SJCRH30 (cell line): ENCODE results near the gene SLC17A2. TPM values are rescaled to one million over a fixed set of nuclear protein-coding genes. Genes with fewer than 3 reads are reported as not detected.

Experiments used
- DNase-seq, 2 experiments: peaks; one replicate each; pipeline ENCODE4 v3.0.0-alpha.2; 2015 to 2020
- H3K27ac ChIP-seq: fragments of 250-450 bp; sonication (Bioruptor Pico); 2 replicates; pipeline ENCODE4 v1.5.1; 2020; ENCODE audit warnings: mild to moderate bottlenecking, moderate library complexity
- H3K27me3 ChIP-seq: fragments of 250-450 bp; sonication (Bioruptor Pico); 2 replicates; pipeline ENCODE4 v1.5.1; 2020; ENCODE audit warnings: mild to moderate bottlenecking, moderate library complexity
- H3K36me3 ChIP-seq: fragments of 250-450 bp; sonication (Bioruptor Pico); 2 replicates; pipeline ENCODE4 v1.5.1; 2020; ENCODE audit warnings: mild to moderate bottlenecking, moderate library complexity
- H3K4me1 ChIP-seq: fragments of 250-450 bp; sonication (Bioruptor Pico); 2 replicates; pipeline ENCODE4 v1.5.1; 2020; ENCODE audit warnings: mild to moderate bottlenecking, moderate library complexity
- H3K4me3 ChIP-seq: fragments of 250-450 bp; sonication (Bioruptor Pico); 2 replicates; pipeline ENCODE4 v1.5.1; 2020; ENCODE audit warnings: mild to moderate bottlenecking, moderate library complexity
- H3K9me3 ChIP-seq: fragments of 250-450 bp; sonication (Bioruptor Pico); replicated peaks from 2 replicates; pipeline ENCODE4 v1.5.1; 2020; ENCODE audit warnings: mild to moderate bottlenecking, moderate library complexity
- total RNA-seq: library from RNA; depleted of rRNA; stranded (reverse); fragments of >200 nt; shearing (Covaris generic); gene quantifications from 2 replicates; pipeline ENCODE4 v1.2.3, GENCODE V29; 2014; rRNA removed

SLC17A2 gene, protein sequence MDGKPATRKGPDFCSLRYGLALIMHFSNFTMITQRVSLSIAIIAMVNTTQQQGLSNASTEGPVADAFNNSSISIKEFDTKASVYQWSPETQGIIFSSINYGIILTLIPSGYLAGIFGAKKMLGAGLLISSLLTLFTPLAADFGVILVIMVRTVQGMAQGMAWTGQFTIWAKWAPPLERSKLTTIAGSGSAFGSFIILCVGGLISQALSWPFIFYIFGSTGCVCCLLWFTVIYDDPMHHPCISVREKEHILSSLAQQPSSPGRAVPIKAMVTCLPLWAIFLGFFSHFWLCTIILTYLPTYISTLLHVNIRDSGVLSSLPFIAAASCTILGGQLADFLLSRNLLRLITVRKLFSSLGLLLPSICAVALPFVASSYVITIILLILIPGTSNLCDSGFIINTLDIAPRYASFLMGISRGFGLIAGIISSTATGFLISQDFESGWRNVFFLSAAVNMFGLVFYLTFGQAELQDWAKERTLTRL
- total RNA-seq: not detected in 2 replicates

DNA sequence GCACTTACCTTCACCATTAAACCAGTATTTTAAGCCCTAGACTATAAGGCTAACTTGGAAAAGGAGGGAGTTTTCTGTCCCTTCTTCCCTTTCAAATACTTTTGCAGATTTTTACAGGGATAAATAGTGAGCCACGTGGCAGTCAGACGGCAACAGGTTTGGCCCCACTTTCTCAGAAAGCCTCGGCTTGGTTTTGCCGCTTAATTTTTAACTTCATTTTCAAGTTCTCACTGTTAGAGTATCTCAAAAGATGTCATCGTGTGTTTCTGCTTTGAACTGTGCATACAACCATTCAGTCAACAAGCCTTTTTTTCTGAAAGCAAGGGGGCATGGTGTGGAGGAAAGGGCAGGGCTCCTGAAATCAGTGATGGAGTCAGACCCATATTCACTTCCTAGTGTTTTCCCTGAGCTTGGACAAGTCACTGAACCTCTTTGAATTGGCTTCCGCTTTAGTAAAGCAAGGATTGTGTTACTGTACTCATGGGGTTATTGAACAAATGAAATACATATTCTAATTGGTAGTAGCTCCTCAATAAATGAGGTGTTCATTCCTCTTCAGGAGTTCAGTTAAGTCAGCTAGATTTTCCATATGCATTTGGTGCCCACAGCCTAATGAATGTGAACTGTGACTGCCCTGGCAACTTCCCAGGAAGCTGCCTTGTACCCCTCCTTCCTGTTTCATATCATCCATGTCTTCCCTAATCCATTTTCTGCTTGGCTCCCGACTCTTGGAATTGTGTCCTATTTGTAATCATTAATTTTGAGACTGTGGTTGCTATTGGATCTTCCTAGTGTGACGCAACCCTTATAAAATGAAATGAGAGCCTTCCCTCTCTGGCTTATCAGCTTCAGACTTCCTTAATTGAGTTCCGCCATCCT, at the start of gene SLC17A2:
SLC17A2 (minus strand) TSS at position 160 of the 879 bp plus-strand sequence. CDS start 4,895 bp downstream, outside the sequence.
- no peaks in the 10 kb centered on the region for H3K27me3 ChIP-seq
- H3K36me3 ChIP-seq: no peaks in the 10 kb centered on the region
- H3K4me1 ChIP-seq: no peaks in the 10 kb centered on the region
- no peaks in the 10 kb centered on the region for H3K9me3 ChIP-seq
- no peak within 1 kb of the TSS for H3K4me3 ChIP-seq
- DNase-seq: no peak
- no peak within 1 kb of the TSS for H3K27ac ChIP-seq

DNA sequence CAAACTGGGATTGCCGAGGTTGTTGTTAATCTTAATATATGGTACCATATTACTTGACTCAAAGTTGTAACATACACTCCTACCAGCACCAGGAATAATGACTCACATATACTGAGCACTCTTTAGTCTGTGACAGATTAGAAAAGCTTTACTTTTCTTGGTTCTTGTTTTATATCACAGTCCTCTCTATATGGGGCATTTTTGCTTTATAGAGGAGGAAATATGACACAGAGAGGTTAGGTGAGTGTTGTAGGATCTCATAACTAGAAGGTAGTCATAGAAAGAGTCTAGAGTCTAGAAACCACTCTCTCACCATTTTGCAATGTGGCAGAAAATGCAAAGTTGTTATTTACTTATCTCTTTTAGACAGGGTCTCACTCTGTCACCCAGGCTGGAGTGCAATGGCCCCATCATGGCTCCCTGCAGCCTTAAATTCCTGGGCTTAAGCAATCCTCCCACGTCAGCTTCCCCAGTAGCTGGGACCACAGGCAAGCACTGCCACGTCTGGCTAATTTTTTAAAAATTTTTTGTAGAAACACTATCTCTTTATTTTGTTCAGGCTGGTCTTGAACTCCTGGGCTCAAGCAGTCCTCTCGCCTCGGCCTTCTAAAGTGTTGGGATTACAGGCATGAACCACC, 45.6 kb upstream of the SLC17A2 start:
- Histone ChIP-seq H3K36me3 (peaks cover 19% of the 10 kb centered on the region; the same call in 1 of the 2 replicates), H3K27me3 (no peaks in the 10 kb centered on the region), H3K9me3 (no peaks in the 10 kb centered on the region), H3K4me1 (no peaks in the 10 kb centered on the region), H3K4me3 (no peak overlapping the region), H3K27ac (no peak overlapping the region)
- DNase-seq: no peak

DNA sequence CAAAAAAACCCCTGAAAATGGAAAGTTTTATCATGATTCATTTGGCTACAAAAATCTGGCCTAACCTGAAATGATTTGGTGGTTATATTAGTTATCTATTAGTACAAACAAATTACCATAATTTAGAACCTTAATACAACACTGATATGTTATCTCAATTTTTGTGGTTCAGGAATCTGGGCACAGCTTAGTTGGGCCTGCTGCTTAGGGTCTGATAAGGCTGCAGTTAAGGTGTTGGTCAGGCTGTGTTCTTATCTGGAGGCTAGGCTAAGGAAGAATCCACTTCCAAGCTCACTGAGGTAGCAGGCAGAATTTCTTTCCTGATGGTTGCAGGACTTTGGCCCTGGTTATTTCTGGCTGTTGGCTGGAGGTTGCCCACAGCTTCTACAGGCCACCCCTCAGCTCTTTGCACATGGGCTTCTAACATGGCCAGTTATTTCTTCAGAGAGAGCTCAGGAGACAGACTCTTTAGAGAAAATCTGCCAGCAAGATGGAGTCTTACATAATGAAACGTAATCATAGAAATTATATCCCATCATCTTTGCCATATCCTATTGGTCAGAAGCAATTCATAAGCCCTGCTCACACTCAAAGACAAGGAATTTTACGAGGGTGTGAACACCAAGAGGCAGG, 43.5 kb upstream of the SLC17A2 start:
- H3K4me1 ChIP-seq: 0 out of 2 replicates have a peak, but pooled peaks cover 3% of the 10 kb centered on the region
- DNase-seq: no peak
- H3K36me3 ChIP-seq: peaks cover 28% of the 10 kb centered on the region
- no peaks in the 10 kb centered on the region for H3K9me3 ChIP-seq
- H3K4me3 ChIP-seq: no peak overlapping the region
- no peaks in the 10 kb centered on the region for H3K27me3 ChIP-seq
- no peak overlapping the region for H3K27ac ChIP-seq

DNA sequence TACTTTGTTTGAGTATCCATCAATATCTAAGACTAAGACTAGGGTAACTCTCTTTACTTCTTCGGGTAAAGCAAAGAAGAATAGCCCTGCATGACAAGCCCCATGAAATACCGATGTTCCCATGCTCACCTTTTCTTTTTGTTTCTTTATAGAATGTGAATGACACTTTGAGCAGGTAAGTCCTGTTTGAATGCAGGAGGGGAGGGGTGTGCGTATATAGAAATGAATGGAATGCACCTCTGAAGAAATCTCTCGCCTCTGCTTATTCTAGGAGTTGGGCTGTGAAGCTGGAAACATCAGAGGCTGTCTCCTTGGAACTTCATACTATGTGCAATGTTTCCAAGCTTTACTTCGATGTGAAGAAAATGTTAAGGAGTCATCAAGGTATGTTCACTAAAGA, 42.4 kb upstream of the SLC17A2 start:
- DNase-seq: no peak
- Histone ChIP-seq H3K9me3 (no peaks in the 10 kb centered on the region), H3K4me1 (0 out of 2 replicates have a peak, but pooled peaks cover 3% of the 10 kb centered on the region), H3K4me3 (no peak overlapping the region), H3K27me3 (no peaks in the 10 kb centered on the region), H3K36me3 (peaks cover 30% of the 10 kb centered on the region), H3K27ac (no peak overlapping the region)

DNA sequence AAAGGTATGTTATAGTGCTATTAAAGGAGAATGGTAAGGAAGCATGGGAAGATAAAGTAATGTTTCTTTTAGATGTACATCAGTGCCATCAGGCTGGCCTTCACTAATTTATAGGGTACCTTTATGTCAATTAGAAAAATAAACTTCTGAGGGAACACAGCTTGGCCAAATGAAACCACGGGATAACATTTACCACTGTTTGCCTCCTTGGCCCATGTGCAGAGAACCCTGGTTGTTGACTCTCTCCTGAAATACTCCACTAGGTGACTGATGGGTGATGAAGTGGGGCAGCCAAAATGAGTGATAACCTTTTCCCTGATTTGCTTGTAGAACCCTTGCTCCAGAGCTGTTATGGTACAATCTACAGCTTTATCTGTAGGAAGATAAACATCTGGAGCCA, 41.6 kb upstream of the SLC17A2 start:
- DNase-seq: no peak
- Histone ChIP-seq H3K9me3 (no peaks in the 10 kb centered on the region), H3K36me3 (peaks cover 30% of the 10 kb centered on the region), H3K4me1 (0 out of 2 replicates have a peak, but pooled peaks cover 3% of the 10 kb centered on the region), H3K27me3 (no peaks in the 10 kb centered on the region), H3K27ac (no peak overlapping the region), H3K4me3 (no peak overlapping the region)

DNA sequence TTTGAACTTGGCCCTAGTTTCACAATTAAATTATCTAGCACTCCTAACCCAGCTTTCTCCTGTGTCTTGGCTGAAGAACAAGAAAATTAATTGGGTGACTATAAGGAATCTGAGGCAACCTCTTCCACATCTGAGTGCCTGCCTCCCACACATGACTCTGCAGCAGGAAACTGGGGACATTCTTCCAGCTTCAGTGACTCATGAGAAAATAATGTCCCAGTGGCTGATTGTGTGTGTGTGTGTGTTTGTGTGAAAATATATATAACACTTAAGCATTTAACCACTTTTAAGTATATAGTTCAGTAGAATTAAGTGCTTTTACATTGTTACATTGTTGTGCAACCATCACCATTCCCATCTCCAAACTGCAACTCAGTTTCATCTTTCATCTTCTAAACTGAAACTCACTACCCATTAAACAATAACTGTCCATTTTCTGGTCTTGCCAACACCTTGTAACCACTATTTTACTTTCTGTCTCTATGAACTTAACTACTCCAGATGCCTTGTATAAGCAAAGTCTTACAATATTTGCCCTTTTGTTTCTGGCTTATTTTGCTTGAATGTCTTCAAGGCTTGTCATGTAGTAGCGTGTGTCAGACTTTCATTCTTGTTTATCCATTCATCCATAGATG, 40.8 kb upstream of the SLC17A2 start:
- Histone ChIP-seq H3K27ac (no peak overlapping the region), H3K4me3 (no peak overlapping the region), H3K4me1 (0 out of 2 replicates have a peak, but pooled peaks cover 3% of the 10 kb centered on the region), H3K36me3 (peaks cover 30% of the 10 kb centered on the region), H3K9me3 (no peaks in the 10 kb centered on the region), H3K27me3 (no peaks in the 10 kb centered on the region)
- DNase-seq: no peak

DNA sequence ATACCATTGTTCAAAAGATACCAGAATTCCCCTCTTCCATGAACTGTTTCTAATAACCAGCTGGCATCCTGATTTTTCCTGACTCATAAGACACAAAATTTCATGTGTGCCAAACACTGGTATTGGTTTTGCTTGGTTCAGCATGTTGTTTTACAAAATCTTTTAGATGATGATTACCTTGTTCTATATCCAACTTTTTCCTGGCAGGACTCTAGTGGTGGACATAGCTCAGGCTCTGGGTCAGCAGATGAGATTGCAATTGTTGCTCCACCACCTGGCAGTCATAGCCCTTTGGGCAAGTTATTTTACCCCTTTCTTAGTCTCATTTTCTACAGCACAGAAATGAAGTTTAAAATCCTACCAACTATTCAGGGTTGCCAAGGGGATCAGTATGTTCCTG, 38.3 kb upstream of the SLC17A2 start:
- H3K4me3 ChIP-seq: no peak overlapping the region
- no peak for DNase-seq
- H3K4me1 ChIP-seq: 0 out of 2 replicates have a peak, but pooled peaks cover 3% of the 10 kb centered on the region
- no peaks in the 10 kb centered on the region for H3K9me3 ChIP-seq
- H3K27me3 ChIP-seq: no peaks in the 10 kb centered on the region
- H3K36me3 ChIP-seq: peaks cover 27% of the 10 kb centered on the region
- no peak overlapping the region for H3K27ac ChIP-seq

DNA sequence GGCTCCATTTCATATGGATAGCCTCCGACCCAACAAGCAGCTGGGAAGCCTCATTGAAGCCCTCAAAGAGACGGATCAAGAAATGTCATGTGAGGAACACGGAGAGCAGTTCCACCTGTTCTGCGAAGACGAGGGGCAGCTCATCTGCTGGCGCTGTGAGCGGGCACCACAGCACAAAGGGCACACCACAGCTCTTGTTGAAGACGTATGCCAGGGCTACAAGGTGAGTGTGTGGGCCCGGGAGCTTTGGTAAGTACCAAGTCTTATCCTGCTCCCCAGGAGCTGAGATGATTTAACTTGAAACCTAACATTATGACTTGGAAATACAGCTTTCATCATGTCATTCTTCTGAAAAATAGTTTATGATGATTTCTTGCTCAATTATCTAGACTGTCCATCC, 36.2 kb upstream of the SLC17A2 start:
- no peak for DNase-seq
- 0 out of 2 replicates have a peak, but pooled peaks cover 6% of the 10 kb centered on the region for H3K4me1 ChIP-seq

DNA sequence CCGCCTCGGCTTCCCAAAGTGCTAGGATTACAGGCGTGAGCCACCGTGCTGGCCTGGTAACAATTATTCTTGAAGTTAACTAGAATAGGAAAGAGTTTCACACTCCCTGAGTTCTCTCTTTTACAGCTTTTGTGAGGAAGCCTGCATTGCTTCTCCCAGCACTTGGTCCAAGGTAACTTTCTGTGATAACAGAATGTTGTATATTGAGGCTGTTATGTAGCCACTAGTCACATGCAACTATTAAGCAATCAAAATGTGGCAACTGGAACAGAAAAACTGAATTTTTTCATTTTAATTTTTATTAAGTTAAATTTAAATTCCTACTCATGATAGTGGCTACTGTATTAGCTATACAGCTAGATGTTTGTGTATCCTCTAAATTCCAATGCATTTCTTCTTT, 34.6 kb upstream of the SLC17A2 start:
- H3K36me3 ChIP-seq: peaks cover 9% of the 10 kb centered on the region
- H3K9me3 ChIP-seq: no peaks in the 10 kb centered on the region
- H3K27me3 ChIP-seq: no peaks in the 10 kb centered on the region
- peaks cover 11% of the 10 kb centered on the region for H3K4me1 ChIP-seq
- H3K27ac ChIP-seq: no peak overlapping the region
- DNase-seq: no peak
- no peak overlapping the region for H3K4me3 ChIP-seq

More for the DNA sequence above, 36.2 kb upstream of the SLC17A2 start:
- Histone ChIP-seq H3K27ac (no peak overlapping the region), H3K36me3 (peaks cover 11% of the 10 kb centered on the region), H3K27me3 (no peaks in the 10 kb centered on the region), H3K9me3 (no peaks in the 10 kb centered on the region), H3K4me3 (no peak overlapping the region)

DNA sequence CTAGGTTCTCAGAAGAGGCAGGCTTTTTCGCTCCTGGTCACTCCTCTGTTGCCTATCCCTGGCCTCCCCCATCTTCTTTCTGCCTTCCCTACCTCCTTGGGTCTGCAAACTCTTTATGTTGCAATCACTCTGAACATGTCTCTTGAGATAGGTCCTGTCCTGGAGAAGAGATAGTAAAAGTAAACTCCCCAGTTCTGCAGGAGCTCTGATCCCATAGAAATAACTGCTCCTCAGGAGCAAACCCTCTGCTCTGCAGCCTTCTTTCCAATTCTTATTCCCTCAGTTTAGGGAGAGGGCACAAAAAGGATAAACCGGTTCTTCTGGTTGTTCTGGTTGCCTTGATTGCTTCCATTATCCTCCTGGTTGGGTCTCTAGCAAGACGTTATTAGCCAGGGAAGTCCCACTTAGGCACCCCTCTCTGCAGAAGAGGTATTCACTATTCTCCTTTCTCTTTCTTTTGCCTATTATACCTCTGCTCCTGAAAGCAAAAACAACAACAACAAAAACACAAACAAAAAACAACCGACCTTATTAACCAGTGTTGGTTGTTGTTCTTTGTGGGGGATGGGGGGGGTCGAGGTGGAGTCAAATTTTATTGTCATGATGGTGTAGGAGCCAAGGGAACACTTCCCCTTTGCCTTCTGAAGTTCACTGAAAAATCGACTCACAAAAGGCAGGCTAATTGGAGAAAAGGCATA, 33.1 kb upstream of the SLC17A2 start:
- no peaks in the 10 kb centered on the region for H3K27me3 ChIP-seq
- no peak for DNase-seq
- no peaks in the 10 kb centered on the region for H3K36me3 ChIP-seq
- peaks cover 20% of the 10 kb centered on the region for H3K4me1 ChIP-seq
- no peak overlapping the region for H3K27ac ChIP-seq
- peak overlapping the region; percentile 57 for H3K4me3 ChIP-seq
- 0 out of 2 replicates have a peak, but pooled peaks cover 2% of the 10 kb centered on the region for H3K9me3 ChIP-seq

DNA sequence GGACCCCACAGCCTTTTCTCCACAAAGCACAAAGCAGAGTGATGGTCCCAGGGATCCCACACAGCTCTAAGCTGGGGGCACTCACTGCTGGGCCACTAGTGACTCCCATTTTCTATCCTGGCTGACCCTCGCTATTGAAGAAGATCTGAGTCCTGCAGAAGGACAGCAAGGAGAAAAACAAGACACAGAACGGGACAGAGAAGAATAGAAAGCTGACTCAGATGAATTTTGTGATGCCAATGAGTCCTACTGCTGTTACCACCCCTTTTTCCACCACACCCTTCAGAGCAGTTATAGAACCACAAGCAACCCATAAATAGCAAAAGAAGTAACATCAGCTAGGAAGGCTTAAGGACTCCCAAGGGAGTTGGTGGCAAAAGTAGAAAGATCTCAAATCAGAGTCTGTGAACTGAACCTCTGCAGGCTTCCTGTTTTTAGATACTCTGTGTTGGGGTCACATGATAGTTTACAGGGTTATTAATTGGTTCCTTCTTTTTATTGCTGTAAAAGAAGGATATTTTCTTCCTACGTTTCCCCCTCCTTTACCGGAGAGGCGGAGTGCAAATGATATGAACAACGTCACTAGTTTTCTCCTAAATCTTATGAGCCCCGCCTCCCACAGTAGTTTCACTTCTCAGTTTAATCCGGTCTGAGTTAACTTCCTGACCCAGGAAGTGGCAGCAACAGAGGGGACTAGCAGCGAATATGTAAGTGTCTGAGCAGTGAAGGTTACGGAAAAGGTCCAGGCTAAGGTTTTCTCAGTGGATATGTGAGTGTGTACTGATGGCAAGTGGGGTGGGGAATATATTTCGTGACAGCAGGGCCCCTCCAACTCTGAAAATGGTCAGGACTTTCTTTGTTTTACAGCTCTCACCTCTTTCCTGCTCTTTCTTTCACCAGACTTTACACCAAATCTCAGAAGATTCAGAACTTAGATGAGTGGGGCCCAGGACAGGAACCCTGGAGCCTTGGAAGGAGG, 31.9 kb upstream of the SLC17A2 start, which contains the start of gene TRIM38:
TRIM38 (plus strand) TSS at position 654 of the 979 bp plus-strand sequence. CDS start 3,721 bp downstream, outside the sequence.
- peak within 1 kb of the TSS; percentile 57 for H3K4me3 ChIP-seq
- peak; percentile 60 to 77 for DNase-seq
- H3K27ac ChIP-seq: peak within 1 kb of the TSS; percentile 54
- H3K27me3 ChIP-seq: no peaks in the 10 kb centered on the region
- H3K36me3 ChIP-seq: no peaks in the 10 kb centered on the region
- peaks cover 20% of the 10 kb centered on the region for H3K4me1 ChIP-seq
- 0 out of 2 replicates have a peak, but pooled peaks cover 2% of the 10 kb centered on the region for H3K9me3 ChIP-seq

DNA sequence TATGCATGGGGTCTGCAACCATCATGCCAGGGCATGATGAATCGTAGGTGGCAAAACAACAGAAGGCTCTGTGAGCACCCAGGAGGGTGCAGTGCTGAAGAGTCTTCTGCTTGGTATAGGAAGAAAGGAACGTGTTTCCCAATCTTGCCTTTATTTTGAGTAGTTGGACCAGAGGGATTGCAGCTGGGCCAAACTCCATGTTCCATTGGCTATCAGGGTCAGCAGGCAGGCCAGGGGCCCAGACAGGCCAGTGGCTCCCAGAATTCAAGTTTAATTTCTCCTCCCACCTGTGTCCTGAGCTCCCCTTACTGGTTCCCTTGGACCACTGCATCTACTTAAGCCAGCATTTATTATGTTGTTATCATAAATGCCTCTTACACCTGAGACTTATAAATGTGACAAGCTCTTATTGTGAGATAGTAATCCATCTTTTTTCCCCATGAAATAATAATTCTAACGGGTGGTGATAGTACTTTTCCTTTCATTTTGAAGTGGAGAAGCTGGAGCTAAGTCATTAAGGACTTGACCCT, 31.2 kb upstream of the SLC17A2 start:
- no peak for DNase-seq
- Histone ChIP-seq H3K4me3 (peak overlapping the region; percentile 57; the same call in 1 of the 2 replicates), H3K4me1 (peaks cover 20% of the 10 kb centered on the region), H3K27ac (no peak overlapping the region), H3K27me3 (no peaks in the 10 kb centered on the region), H3K9me3 (0 out of 2 replicates have a peak, but pooled peaks cover 2% of the 10 kb centered on the region), H3K36me3 (no peaks in the 10 kb centered on the region)
